Sigmoid colon (tissue), 4 donors: ENCODE measurements around the gene FSHB.

ENCODE experiments used
- POLR2A ChIP-seq, 2 donors: fragments of 450-650 bp; IDR thresholded peaks; one replicate each; pipeline ENCODE4 v1.6.1; 2016; ENCODE audit warnings: antibody characterized with exemption in 2 of 2, mild to moderate bottlenecking in 2 of 2, moderate library complexity in 2 of 2
- POLR2AphosphoS5 ChIP-seq, 4 donors: sonication (generic); formaldehyde crosslinking; IDR thresholded peaks; one replicate each; pipeline ENCODE4 v1.6.1; 2017; ENCODE audit warnings: antibody characterized with exemption in 4 of 4
- TF ChIP-seq, protein P1 (sequence below), 4 experiments: fragments of 450-650 bp in 3 of 4; fragments of 200-600 bp in 1 of 4; IDR thresholded peaks; one replicate each; pipeline ENCODE4 v1.5.1; 2016 to 2019; ENCODE audit warnings: antibody characterized with exemption in 4 of 4, mild to moderate bottlenecking in 3 of 4, moderate library complexity in 2 of 4

- TF ChIP-seq, protein P1, sequence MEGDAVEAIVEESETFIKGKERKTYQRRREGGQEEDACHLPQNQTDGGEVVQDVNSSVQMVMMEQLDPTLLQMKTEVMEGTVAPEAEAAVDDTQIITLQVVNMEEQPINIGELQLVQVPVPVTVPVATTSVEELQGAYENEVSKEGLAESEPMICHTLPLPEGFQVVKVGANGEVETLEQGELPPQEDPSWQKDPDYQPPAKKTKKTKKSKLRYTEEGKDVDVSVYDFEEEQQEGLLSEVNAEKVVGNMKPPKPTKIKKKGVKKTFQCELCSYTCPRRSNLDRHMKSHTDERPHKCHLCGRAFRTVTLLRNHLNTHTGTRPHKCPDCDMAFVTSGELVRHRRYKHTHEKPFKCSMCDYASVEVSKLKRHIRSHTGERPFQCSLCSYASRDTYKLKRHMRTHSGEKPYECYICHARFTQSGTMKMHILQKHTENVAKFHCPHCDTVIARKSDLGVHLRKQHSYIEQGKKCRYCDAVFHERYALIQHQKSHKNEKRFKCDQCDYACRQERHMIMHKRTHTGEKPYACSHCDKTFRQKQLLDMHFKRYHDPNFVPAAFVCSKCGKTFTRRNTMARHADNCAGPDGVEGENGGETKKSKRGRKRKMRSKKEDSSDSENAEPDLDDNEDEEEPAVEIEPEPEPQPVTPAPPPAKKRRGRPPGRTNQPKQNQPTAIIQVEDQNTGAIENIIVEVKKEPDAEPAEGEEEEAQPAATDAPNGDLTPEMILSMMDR (IDR thresholded peaks at IDR 0.05): no peak
- TF ChIP-seq POLR2AphosphoS5 (IDR thresholded peaks at IDR 0.05) (no peak), POLR2A (IDR thresholded peaks at IDR 0.05) (no peak)
These were observed 2.4 kb upstream of the FSHB start for GRCh38 chr11:30228323-30228884.
